ENCODE results near the gene NFYC.
"Not testable (repeated sequence)": the region's sequence is repeated elsewhere in the genome, so short reads cannot be mapped to it uniquely, and the experiment has no call there.

NFYC gene

GRCh38 chr1:40665335-40666171 lies 26.0 kb upstream of the NFYC start, which contains the start of gene RIMS3:
TSS of gene RIMS3 (minus strand) at chr1:40665682. CDS start at chr1:40641925, 23,757 bp downstream.
- DNase-seq (ENCODE audit: low spot score), result peak; percentile 81

DNA sequence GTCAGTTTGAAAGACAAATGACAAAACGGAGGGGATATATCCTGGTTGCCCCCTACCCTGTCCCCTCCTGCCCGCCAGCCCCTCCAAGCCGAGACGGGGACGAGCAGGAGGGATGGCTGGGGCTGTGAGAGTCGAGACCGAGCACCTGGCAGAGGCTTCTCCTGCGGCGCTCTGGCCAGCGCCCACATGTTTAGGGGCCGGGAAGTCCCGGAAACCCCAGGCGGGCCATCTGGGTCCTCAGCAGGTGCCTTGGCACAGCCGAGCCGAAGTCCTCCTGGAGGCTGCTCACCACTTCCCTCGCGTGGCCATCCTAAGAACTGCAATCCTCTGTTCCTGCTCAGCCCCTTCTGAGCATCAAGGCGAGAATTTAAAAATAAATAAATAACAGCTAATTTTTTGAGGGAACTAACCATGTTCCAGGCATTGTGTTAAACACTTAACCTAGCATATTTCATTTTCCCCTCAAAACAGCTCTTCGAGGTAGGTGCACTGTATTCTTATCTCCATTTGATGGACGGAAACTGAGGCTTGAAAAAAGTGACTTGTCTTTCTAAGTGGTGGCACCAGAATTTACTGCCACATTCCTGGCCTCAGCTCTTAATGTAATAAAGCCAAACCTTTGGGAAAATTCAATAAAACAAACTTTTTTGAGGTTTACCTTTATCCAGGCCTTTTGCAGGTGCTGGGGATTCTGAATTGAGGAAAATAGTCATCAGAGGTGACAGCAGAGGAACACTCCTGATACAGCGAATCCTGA lies 22.6 kb upstream of the NFYC start:
- DNase-seq (ENCODE audit: low spot score), result peak; percentile 88

GRCh38 chr1:40673452-40673851 lies 18.1 kb upstream of the NFYC start:
- no peak for DNase-seq (ENCODE audit: low spot score)

DNA sequence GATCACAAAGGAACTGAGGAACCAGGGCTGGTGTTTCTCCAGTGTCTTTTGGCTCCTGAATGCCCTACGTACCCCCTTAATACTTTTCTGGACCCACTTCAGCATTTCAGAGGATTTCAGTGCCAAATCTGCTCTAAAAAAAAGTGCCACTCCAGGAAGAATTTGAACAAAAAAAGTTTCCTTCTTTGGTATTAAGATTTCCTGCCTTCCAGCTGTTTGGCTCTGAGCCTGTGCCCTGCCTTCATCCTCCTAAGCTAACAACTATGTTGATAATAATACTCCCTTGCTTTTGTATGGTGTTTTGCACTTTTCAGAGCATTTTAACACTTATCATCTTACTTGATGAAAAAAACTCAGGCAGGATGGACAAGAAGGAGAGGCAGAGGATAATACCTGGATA lies 15.0 kb upstream of the NFYC start:
- DNase-seq (ENCODE audit: low spot score), result no peak

DNA sequence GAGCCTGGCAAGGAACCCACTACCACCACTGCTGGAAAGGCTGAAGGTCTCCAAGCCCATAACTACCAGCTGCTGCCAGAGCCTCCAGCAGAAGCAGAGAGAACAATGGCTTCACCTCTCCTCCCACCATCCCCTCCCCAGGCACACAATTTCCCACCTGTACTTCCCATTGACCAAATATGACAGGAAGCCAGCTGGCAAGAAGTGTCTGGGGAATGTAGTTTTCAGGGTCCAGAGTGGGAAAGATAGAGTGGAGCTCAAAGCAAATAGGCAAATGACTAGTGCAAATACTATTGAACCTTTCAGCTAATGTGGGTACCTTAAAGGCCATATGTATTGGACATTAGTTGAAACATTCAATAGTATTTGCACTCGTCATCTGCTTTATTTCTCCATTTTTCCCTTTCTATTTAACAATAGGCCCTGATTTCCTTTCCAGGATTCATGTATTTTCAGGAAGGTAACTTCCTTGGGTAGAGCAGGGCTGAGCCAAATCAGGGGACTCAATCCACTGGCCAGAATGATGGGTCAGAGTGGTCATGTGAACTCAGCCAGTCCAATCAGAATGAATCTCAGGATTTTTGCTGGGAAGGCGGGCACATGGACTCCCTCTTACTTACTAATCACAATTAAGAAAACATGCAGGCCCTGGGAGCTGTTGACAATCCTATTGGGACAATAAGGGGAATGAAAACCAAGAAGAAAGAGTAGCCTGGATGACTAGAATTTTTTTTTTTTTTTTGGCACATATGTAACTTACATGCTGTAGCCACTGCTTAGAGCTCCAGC lies 12.1 kb upstream of the NFYC start:
- DNase-seq (ENCODE audit: low spot score), result no peak

DNA sequence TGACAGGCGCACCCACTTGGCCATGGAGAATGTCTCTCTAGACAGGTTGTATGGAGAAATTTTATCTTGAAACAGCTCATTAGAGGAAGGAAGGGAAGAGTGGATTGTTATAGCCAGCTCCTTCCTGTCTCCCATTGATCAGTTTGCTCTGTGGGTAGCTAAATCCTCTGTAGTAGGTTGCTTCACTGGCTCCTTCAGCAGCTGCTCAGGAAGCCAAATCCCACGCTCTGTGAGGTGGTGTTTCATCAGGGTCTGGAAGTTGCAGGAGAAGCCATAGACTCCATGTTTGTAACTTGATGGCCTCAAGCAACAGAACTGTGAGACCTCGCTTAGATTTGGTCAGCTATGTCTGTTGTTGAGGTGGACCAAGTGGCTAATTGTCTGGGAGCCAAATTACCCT lies 6.8 kb upstream of the NFYC start:
- no peak for DNase-seq (ENCODE audit: low spot score)

- DNase-seq (ENCODE audit: low spot score), result no peak
Measured at GRCh38 chr1:40687059-40687458, 4.4 kb upstream of the NFYC start.

- DNase-seq (ENCODE audit: low spot score), result no peak
Measured at GRCh38 chr1:40687661-40688060, 3.8 kb upstream of the NFYC start.

GRCh38 chr1:40689737-40690136 lies 1.8 kb upstream of the NFYC start:
- DNase-seq (ENCODE audit: low spot score), result no peak

- no peak for DNase-seq (ENCODE audit: low spot score)
Measured at GRCh38 chr1:40690771-40691537, 550 bp upstream of the NFYC start.

GRCh38 chr1:40692429-40692895 lies 958 bp downstream of the NFYC start:
- DNase-seq (ENCODE audit: low spot score), result no peak

DNA sequence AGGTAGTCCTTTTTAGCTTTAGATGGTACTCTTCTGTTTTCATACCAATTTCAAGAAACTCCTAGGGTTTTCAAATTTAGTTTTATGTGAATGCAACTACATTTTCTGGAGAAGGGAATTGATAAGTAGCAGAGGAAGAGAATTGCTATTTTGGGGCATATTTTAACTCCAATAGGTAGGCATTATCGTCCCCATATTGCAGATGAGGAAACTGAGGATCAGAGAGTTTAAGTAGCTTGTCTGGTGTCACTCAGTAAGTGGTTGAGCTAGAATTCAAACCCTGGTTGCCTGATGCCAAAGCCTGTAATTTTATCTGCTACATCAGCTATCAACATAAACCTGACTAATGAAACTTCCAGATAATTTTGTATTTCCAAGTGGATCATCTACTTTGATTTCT lies 1.9 kb downstream of the NFYC start:
- DNase-seq (ENCODE audit: low spot score), result no peak

DNA sequence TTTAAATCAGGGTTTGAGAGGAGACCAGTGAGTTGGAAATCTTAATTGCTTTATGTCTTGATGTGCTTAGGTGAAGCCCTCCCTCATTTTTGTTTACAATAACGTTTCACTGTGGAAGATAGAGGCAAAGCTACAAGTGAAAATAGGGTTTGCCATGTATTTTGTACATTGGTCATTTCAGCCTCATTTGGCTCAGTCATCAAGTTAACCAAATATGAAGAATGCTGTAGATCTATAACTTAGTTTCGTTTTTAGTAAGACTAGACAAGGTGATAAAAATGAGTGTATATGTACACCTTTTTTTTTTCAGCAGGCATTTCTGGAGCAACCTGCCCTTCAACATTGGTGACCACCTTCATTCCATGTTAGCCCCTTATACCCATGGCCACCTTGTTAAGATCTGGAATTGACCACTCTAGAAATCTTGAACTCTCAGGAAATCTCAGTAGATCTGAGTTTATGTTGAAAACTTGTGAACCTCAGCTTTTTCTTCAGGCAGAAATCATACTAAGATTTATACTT lies 2.9 kb downstream of the NFYC start:
- no peak for DNase-seq (ENCODE audit: low spot score)

DNA sequence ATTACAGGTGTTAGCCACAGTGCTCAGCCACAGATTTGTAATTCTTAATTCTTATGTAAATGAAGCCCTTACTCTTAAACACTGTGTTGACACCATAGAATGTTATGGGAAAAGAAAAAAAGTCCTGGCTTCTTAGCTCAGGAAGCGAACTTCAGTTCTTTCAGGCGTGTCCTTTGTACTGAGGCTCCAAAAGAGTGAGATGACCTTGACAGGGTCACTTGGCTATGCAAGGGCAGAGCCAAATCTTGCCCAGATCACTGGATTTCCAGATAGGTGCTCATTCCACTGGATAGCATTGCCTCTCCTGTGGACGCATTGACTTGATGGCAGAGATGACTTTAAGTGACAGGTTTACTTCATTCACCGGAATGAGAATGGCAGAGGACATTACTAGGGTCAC lies 4.8 kb downstream of the NFYC start:
- no peak for DNase-seq (ENCODE audit: low spot score)

- DNase-seq (ENCODE audit: low spot score), result no peak
Measured at GRCh38 chr1:40697436-40697835, 5.9 kb downstream of the NFYC start.

DNA sequence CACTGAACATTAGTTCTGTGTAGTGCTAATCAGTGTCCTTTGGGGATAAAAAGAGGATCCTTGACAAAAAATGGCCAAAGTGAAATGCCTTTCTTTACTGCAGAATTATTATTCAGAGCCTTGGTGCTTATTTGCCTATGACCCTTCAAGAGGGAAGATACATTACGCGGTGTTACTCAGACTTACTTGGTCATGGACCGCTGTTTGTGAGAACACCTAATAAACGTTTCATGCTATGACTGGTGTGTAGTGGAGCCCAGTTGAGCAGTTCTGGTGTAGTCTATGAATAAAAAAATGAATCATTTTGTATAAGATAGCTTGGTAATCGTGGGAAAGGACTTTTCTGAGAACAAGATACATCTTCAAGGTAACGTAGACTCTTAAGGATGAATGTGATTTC lies 8.3 kb downstream of the NFYC start:
- DNase-seq (ENCODE audit: low spot score), result no peak

GRCh38 chr1:40701684-40702083 lies 10.2 kb downstream of the NFYC start:
- no peak for DNase-seq (ENCODE audit: low spot score)

GRCh38 chr1:40702810-40703209 lies 11.3 kb downstream of the NFYC start:
- not testable (repeated sequence) for DNase-seq (ENCODE audit: low spot score)

- DNase-seq (ENCODE audit: low spot score), result no peak
Measured at GRCh38 chr1:40703316-40703715, 11.8 kb downstream of the NFYC start.

GRCh38 chr1:40704817-40705733 lies 13.6 kb downstream of the NFYC start:
- no peak for DNase-seq (ENCODE audit: low spot score)
